K562 (cell line): ENCODE data around the gene COL5A3. TPM values are rescaled to one million over a fixed set of nuclear protein-coding genes. Genes with fewer than 3 reads are reported as not detected.

ENCODE experiments used
- ATAC-seq: fragments of 200-7000 bp; cut with Tn5 transposase; 3 replicates; pipeline ENCODE4 v1.9.1; 2020; ENCODE audit warnings: moderate library complexity
- BruUV-seq: library from RNA; stranded (reverse); fragments of 400-500 nt; replicated peaks from 2 replicates; lab custom pipeline; 2021; lab: Mats Ljungman, UMichigan
- CTCF ChIA-PET: fragments of 300-600 bp; formaldehyde crosslinking; extraction: SDS; loops from one replicate; lab custom pipeline; 2021; ENCODE audit warnings: low intra/inter-chr PET ratio; lab: Yijun Ruan, JAX
- POLR2A ChIA-PET: fragments of 300-600, 350-650 bp; sonication (Branson Sonifier 250); formaldehyde crosslinking; extraction: SDS; loops from one replicate; lab custom pipeline; 2021; ENCODE audit warnings: antibody characterized with exemption, inconsistent platforms; lab: Yijun Ruan, JAX
- DNase-seq, 4 experiments: peaks; one replicate each; pipeline versions ENCODE4 v3.0.0 to v3.0.0-alpha.2; 2011 to 2018; ENCODE audit warnings: low spot score in 3 of 4, mixed read lengths in 3 of 4; ENCODE audit errors: extremely low read depth in 1 of 4
- FAIRE-seq: peaks from 2 replicates; lab custom pipeline; 2011; peaks lifted over from hg19 to GRCh38; lab: Jason Lieb, UNC
- H2AFZ ChIP-seq: 2 replicates; pipeline ENCODE4 v1.6.0; 2011; ENCODE audit warnings: low read depth, low read length, control low read depth, inconsistent platforms
- H3K27ac ChIP-seq: fragments of 200-600 bp; 3 replicates; pipeline ENCODE4 v1.8.0; 2011; ENCODE audit warnings: low read depth, mild to moderate bottlenecking, control low read depth, inconsistent platforms, low read length, moderate library complexity, mixed read lengths; ENCODE audit errors: extremely low read depth
- H3K27me3 ChIP-seq, 2 experiments: fragments of 300-600 bp in 1 of 2; 2 replicates in 1 of 2; 3 replicates in 1 of 2; pipeline versions ENCODE4 v1.6.0 to v1.8.0; 2011; ENCODE audit warnings: inconsistent platforms in 2 of 2, low read length in 2 of 2, mild to moderate bottlenecking in 1 of 2, mixed read lengths in 1 of 2, moderate library complexity in 1 of 2; ENCODE audit not compliant: control insufficient read depth in 2 of 2, insufficient read depth in 2 of 2
- H3K36me3 ChIP-seq: fragments of 300-600 bp; 3 replicates; pipeline ENCODE4 v1.8.0; 2011; ENCODE audit warnings: mild to moderate bottlenecking, low read length, inconsistent platforms; ENCODE audit not compliant: control insufficient read depth, insufficient read depth
- H3K4me1 ChIP-seq, 2 experiments: fragments of 200-600 bp in 1 of 2; replicated peaks in 1 of 2; 2 replicates in 1 of 2; 3 replicates in 1 of 2; pipeline versions ENCODE4 v1.5.1 to v1.8.0; 2011; ENCODE audit warnings: inconsistent platforms in 2 of 2, low read length in 2 of 2, mild to moderate bottlenecking in 1 of 2, mixed read lengths in 1 of 2, moderate library complexity in 1 of 2; ENCODE audit not compliant: control insufficient read depth in 2 of 2, insufficient read depth in 2 of 2
- H3K4me2 ChIP-seq: 2 replicates; pipeline ENCODE4 v1.6.1; 2011; ENCODE audit warnings: low read length, control low read depth, inconsistent platforms, mixed read lengths; ENCODE audit not compliant: insufficient read depth
- H3K4me3 ChIP-seq: fragments of 200-600 bp; sonication (generic), shearing (Covaris generic); 2 replicates; pipeline ENCODE4 v1.5.1; 2016; ENCODE audit warnings: control low read depth, inconsistent platforms
- H3K79me2 ChIP-seq: fragments of 200-600 bp; 3 replicates; pipeline ENCODE4 v1.8.0; 2011; ENCODE audit warnings: low read length, inconsistent platforms; ENCODE audit not compliant: control insufficient read depth, insufficient read depth
- H3K9ac ChIP-seq, 2 experiments: 2 replicates each; pipeline versions ENCODE4 v1.6.0 to v1.6.1; 2011; ENCODE audit warnings: low read depth in 2 of 2, low read length in 2 of 2, control low read depth in 1 of 2, inconsistent platforms in 1 of 2, mild to moderate bottlenecking in 1 of 2, mixed read lengths in 1 of 2; ENCODE audit not compliant: insufficient read depth in 1 of 2
- H3K9me1 ChIP-seq: one replicate; pipeline ENCODE4 v1.6.0; 2011; ENCODE audit warnings: inconsistent platforms, mild to moderate bottlenecking, low read length, moderate library complexity; ENCODE audit not compliant: control insufficient read depth, insufficient read depth
- H3K9me3 ChIP-seq: replicated peaks from 2 replicates; pipeline ENCODE4 v1.5.1; 2011; ENCODE audit warnings: low read depth, low read length, inconsistent platforms; ENCODE audit not compliant: control insufficient read depth, insufficient read depth
- H4K20me1 ChIP-seq: replicated peaks from 2 replicates; pipeline ENCODE4 v1.6.1; 2011; ENCODE audit warnings: low read length, inconsistent platforms, mixed read lengths; ENCODE audit not compliant: control insufficient read depth, insufficient read depth
- ARID2 ChIP-seq: fragments of 450-650 bp; IDR thresholded peaks from 2 replicates; pipeline ENCODE4 v1.6.1; 2017; ENCODE audit warnings: antibody characterized with exemption, mild to moderate bottlenecking
- BHLHE40 ChIP-seq: IDR thresholded peaks from 2 replicates; pipeline ENCODE4 v1.6.1; 2011; ENCODE audit warnings: low read length, improper control_type of control experiment
- CAMTA2 ChIP-seq: fragments of 250-450 bp; sonication (Bioruptor Pico); conservative IDR thresholded peaks from 2 replicates; pipeline ENCODE4 v1.5.1; 2022
- CTBP1 ChIP-seq: fragments of 450-650 bp; IDR thresholded peaks from 2 replicates; pipeline ENCODE4 v1.6.1; 2016; ENCODE audit warnings: borderline replicate concordance
- E2F3 ChIP-seq: fragments of 250-450 bp; sonication (Bioruptor Pico); IDR thresholded peaks from 2 replicates; pipeline ENCODE4 v1.4.0; 2020; ENCODE audit warnings: mild to moderate bottlenecking
- EHMT2 ChIP-seq: fragments of 450-650 bp; IDR thresholded peaks from 2 replicates; pipeline ENCODE4 v1.6.1; 2018; ENCODE audit warnings: antibody characterized with exemption
- KDM1A ChIP-seq, 2 experiments: fragments of 450-650 bp; IDR thresholded peaks; 2 replicates each; pipeline ENCODE4 v1.6.1; 2016; ENCODE audit warnings: mild to moderate bottlenecking in 2 of 2
- KLF16 ChIP-seq: IDR thresholded peaks from 2 replicates; pipeline ENCODE4 v1.6.1; 2016; ENCODE audit warnings: antibody characterized with exemption
- MAFG ChIP-seq: fragments of 450-650 bp; conservative IDR thresholded peaks from 2 replicates; pipeline ENCODE4 v1.6.1; 2016; ENCODE audit warnings: missing genetic modification characterization, missing compliant biosample characterization
- MAZ ChIP-seq, 2 experiments: fragments of 450-650 bp in 1 of 2; sonication (generic) in 1 of 2; formaldehyde crosslinking; IDR thresholded peaks in 1 of 2; conservative IDR thresholded peaks in 1 of 2; 2 replicates each; pipeline versions ENCODE4 v1.4.0 to v1.5.0; 2020; ENCODE audit warnings: mild to moderate bottlenecking in 1 of 2, missing genetic modification reagents in 1 of 2
- PHTF2 ChIP-seq: fragments of 250-450 bp; sonication (Bioruptor Pico); IDR thresholded peaks from 2 replicates; pipeline ENCODE4 v1.5.0; 2021; ENCODE audit warnings: mild to moderate bottlenecking
- RCOR1 ChIP-seq, 2 experiments: IDR thresholded peaks; 2 replicates each; pipeline ENCODE4 v1.6.1; 2012; ENCODE audit warnings: low read depth in 2 of 2, low read length in 2 of 2, borderline replicate concordance in 1 of 2, improper control_type of control experiment in 1 of 2
- TEAD4 ChIP-seq, 2 experiments: sonication (generic) in 1 of 2; formaldehyde crosslinking in 1 of 2; IDR thresholded peaks; 2 replicates each; pipeline versions ENCODE4 v1.6.1 to v1.8.0; 2012 to 2022; ENCODE audit warnings: borderline replicate concordance in 1 of 2, inconsistent platforms in 1 of 2, low read length in 1 of 2, mild to moderate bottlenecking in 1 of 2, missing genetic modification reagents in 1 of 2
- WGBS: fragments of 100-300 bp; shearing (Covaris generic); methylation state at CpG from one replicate; pipeline ENCODE4 v1.1.6; 2016; ENCODE audit warnings: low coverage, mixed read lengths; ENCODE audit not compliant: insufficient coverage; ENCODE audit errors: missing lambda C conversion rate; 5-methylcytosine and 5-hydroxymethylcytosine counted together
- in situ Hi-C: fragments of 300-500 bp; cut with MboI; formaldehyde crosslinking; loops from 4 replicates; pipeline ENCODE4 v1.15.0; 2018; ENCODE audit warnings: inconsistent platforms, mixed read lengths
- intact Hi-C: fragments of 100-400 bp; cut with micrococcal nuclease; formaldehyde crosslinking; loops from 2 replicates; pipeline ENCODE4 v1.14.2; 2022
- polyA plus RNA-seq, 8 experiments: library from polyadenylated mRNA; depleted of rRNA in 4 of 8; stranded (reverse) in 5 of 8; unstranded in 3 of 8; fragments of >200 nt; fragmentation: Nextera tagmentation in 2 of 8; fragmentation: Illumina TruSeq in 1 of 8; extraction: Ambion mirVana in 2 of 8; extraction: Trizol in 1 of 8; gene quantifications; 2 replicates each; pipeline versions ENCODE4 v1.2.1 to v1.2.3, GENCODE V29; 2011 to 2014; ENCODE audit warnings: inconsistent platforms in 1 of 8, missing spikeins in 1 of 8
- total RNA-seq, 7 experiments: library from RNA; depleted of rRNA in 6 of 7; stranded (reverse); fragments of >200 nt in 6 of 7; fragmentation: Illumina TruSeq in 2 of 7; extraction: Trizol in 2 of 7; gene quantifications; 2 replicates each; pipeline versions ENCODE4 v1.2.1 to v1.2.3, GENCODE V29; 2011 to 2021; ENCODE audit warnings: low replicate concordance in 1 of 7
- TF ChIP-seq, protein P1 (sequence below): fragments of 450-650 bp; IDR thresholded peaks from one replicate; pipeline ENCODE4 v1.6.1; 2018; ENCODE audit warnings: mild to moderate bottlenecking, moderate library complexity; ENCODE audit not compliant: partially characterized antibody
- TF ChIP-seq, protein P2 (sequence below): fragments of 450-650 bp; formaldehyde crosslinking; IDR thresholded peaks from 2 replicates; pipeline ENCODE4 v1.4.0; 2022; ENCODE audit warnings: missing genetic modification characterization
- TF ChIP-seq, protein P3 (sequence below): sonication (generic); formaldehyde crosslinking; IDR thresholded peaks from 2 replicates; pipeline ENCODE4 v1.8.1; 2023; ENCODE audit warnings: mild to moderate bottlenecking, missing genetic modification reagents
- TF ChIP-seq, protein P4 (sequence below): fragments of 250-450 bp; sonication (Bioruptor Pico); IDR thresholded peaks from 2 replicates; pipeline ENCODE4 v1.6.1; 2021; ENCODE audit warnings: mild to moderate bottlenecking

COL5A3 gene
- total and polyA plus RNA-seq, 9 of the 15 experiments (the other 6 are each of a cell fraction or from before 2014, with no cell fraction given), result 0.01 to 0.02 TPM; not detected in 7

DNA sequence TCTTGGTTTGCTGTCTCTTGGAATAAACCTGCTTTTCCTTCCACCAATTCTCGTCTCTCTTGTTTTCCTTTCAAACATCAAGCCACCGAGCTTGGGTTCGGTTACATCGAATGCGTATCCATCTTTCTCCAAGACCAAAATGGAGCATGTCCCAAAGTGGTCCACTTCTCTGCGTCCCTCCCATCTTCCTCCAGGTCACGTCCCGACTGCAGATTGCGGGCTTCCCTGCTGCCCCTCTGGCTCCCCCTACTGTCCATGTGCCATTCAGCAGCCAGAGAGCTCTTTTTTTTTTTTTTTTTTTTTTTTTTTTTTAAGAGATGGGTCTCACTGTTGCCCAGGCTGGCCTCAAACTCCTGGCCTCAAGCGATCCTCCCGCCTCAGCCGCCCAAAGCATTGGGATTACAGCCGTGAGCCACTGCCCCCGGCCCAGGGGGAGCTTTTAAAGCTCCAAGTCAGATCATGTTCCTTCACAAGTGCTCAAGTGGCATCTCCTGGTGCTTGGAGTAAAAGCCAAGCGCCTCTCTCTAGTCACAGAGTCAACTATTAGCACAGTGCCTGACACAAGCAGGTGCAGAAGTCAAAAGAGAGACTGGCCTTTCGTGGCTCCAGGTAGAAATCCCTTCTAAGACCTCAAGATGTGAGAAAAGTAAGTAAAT lies 10.0 kb downstream of the COL5A3 start:
- Histone ChIP-seq H3K9me1 (peaks cover 4% of the 10 kb centered on the region), H3K27me3 (peaks cover 3 to 13% of the 10 kb centered on the region in 2 experiments; a peak in 3 of 5 replicates), H4K20me1 (no peaks in the 10 kb centered on the region), H3K9me3 (no peaks in the 10 kb centered on the region), H2AFZ (peak overlapping the region; percentile 11; the same call in 1 of the 2 replicates), H3K36me3 (no peaks in the 10 kb centered on the region), H3K4me2 (peak overlapping the region; percentile 28), H3K79me2 (no peaks in the 10 kb centered on the region), H3K4me1 (peaks cover 0 to 4% of the 10 kb centered on the region in 2 experiments; a peak in 2 of 5 replicates), H3K9ac (no peak overlapping the region), H3K27ac (no peak overlapping the region), H3K4me3 (no peak overlapping the region)
- ChIA-PET CTCF (interaction anchor here (0.6 to 3.8 kb wide), 3 partner anchors 66 to 148 kb away, joined by 3 to 12 read pairs (median 4); no protein-coding TSS in a partner anchor), POLR2A (interaction anchor here (0.6 to 2.1 kb wide), 4 partner anchors 9 to 76 kb away, joined by 3 to 6 read pairs (median 3); no protein-coding TSS in a partner anchor)
- ATAC-seq (peak; percentile 79), FAIRE-seq (peak; percentile 83), DNase-seq (peak; percentile 76 to 87 (median 86))
- intact Hi-C loops (loop anchor here (1.0 kb wide), 1 partner anchor 66 kb away; no protein-coding TSS in a partner anchor), in situ Hi-C loops (loop anchor here (5.0 kb wide), 1 partner anchor 63 kb away; the partner anchor contains the start of gene OLFM2)
- no TSS peak for BruUV-seq
- WGBS, result 2% methylated on average over 16 of the region's 16 CpGs
- TF ChIP-seq CTBP1 (no peak), ARID2 (peak; percentile 34; the same call in 1 of the 2 replicates), MAZ (CRISPR knock-in tag; conservative IDR thresholded peaks at IDR 0.05 in 1 of 2, IDR thresholded peaks at IDR 0.05 in 1 of 2) (no peak), BHLHE40 (peak; percentile 58; the same call in 1 of the 2 replicates), PHTF2 (CRISPR knock-in tag) (no peak), KLF16 (0 out of 2 replicates have a peak, but pooled peaks have one; percentile 37), KDM1A (IDR thresholded peaks at IDR 0.05) (no peak), EHMT2 (0 out of 2 replicates have a peak, but pooled peaks have one; percentile 37), TEAD4 (IDR thresholded peaks at IDR 0.05; ENCODE audit: low read length) (no peak), TEAD4 (CRISPR knock-in tag; IDR thresholded peaks at IDR 0.05; ENCODE audit: borderline replicate concordance) (no peak), MAFG (no peak), CAMTA2 (CRISPR knock-in tag) (no peak), E2F3 (CRISPR knock-in tag) (no peak), RCOR1 (IDR thresholded peaks at IDR 0.05; ENCODE audit: borderline replicate concordance in 1 of 2, low read depth in 2 of 2, low read length in 2 of 2) (0 out of 4 replicates have a peak, but pooled peaks of 1 of the 2 experiments have one; percentile 54)
- TF ChIP-seq, protein P1, sequence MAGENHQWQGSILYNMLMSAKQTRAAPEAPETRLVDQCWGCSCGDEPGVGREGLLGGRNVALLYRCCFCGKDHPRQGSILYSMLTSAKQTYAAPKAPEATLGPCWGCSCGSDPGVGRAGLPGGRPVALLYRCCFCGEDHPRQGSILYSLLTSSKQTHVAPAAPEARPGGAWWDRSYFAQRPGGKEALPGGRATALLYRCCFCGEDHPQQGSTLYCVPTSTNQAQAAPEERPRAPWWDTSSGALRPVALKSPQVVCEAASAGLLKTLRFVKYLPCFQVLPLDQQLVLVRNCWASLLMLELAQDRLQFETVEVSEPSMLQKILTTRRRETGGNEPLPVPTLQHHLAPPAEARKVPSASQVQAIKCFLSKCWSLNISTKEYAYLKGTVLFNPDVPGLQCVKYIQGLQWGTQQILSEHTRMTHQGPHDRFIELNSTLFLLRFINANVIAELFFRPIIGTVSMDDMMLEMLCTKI, result no peak
- TF ChIP-seq, protein P2, sequence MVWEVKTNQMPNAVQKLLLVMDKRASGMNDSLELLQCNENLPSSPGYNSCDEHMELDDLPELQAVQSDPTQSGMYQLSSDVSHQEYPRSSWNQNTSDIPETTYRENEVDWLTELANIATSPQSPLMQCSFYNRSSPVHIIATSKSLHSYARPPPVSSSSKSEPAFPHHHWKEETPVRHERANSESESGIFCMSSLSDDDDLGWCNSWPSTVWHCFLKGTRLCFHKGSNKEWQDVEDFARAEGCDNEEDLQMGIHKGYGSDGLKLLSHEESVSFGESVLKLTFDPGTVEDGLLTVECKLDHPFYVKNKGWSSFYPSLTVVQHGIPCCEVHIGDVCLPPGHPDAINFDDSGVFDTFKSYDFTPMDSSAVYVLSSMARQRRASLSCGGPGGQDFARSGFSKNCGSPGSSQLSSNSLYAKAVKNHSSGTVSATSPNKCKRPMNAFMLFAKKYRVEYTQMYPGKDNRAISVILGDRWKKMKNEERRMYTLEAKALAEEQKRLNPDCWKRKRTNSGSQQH (CRISPR knock-in tag), result no peak
- TF ChIP-seq, protein P3, sequence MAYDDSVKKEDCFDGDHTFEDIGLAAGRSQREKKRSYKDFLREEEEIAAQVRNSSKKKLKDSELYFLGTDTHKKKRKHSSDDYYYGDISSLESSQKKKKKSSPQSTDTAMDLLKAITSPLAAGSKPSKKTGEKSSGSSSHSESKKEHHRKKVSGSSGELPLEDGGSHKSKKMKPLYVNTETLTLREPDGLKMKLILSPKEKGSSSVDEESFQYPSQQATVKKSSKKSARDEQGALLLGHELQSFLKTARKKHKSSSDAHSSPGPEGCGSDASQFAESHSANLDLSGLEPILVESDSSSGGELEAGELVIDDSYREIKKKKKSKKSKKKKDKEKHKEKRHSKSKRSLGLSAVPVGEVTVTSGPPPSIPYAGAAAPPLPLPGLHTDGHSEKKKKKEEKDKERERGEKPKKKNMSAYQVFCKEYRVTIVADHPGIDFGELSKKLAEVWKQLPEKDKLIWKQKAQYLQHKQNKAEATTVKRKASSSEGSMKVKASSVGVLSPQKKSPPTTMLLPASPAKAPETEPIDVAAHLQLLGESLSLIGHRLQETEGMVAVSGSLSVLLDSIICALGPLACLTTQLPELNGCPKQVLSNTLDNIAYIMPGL (CRISPR knock-in tag), result no peak
- TF ChIP-seq, protein P4, sequence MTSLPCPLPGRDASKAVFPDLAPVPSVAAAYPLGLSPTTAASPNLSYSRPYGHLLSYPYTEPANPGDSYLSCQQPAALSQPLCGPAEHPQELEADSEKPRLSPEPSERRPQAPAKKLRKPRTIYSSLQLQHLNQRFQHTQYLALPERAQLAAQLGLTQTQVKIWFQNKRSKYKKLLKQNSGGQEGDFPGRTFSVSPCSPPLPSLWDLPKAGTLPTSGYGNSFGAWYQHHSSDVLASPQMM (CRISPR knock-in tag), result no peak
